SK-N-SH treated with all-trans-retinoic acid at 6 μM for 48 hours (cell line): ENCODE measurements around the gene CAMK4.

ENCODE experiments used
- ATAC-seq: fragments of 200-7000 bp; cut with Tn5 transposase; 3 replicates; pipeline ENCODE4 v1.9.1; 2020; ENCODE audit warnings: mild to moderate bottlenecking, moderate library complexity
- ARNTL ChIP-seq: fragments of 450-650 bp; formaldehyde crosslinking; IDR thresholded peaks from 2 replicates; pipeline ENCODE4 v1.5.0; 2020; ENCODE audit warnings: low read depth, mild to moderate bottlenecking, moderate library complexity, borderline replicate concordance
- BACH2 ChIP-seq: fragments of 250-450 bp; sonication (Bioruptor Pico); IDR thresholded peaks from 2 replicates; pipeline ENCODE4 v1.9.0; 2021; ENCODE audit warnings: mild to moderate bottlenecking, borderline replicate concordance
- CSDC2 ChIP-seq: fragments of 250-450 bp; sonication (Bioruptor Pico); IDR thresholded peaks from 2 replicates; pipeline ENCODE4 v1.5.0; 2020; ENCODE audit warnings: mild to moderate bottlenecking, moderate library complexity
- ESRRG ChIP-seq: fragments of 250-450 bp; sonication (Bioruptor Pico); IDR thresholded peaks from 2 replicates; pipeline ENCODE4 v1.6.1; 2021; ENCODE audit warnings: mild to moderate bottlenecking
- GLIS3 ChIP-seq: fragments of 250-450 bp; sonication (Bioruptor Pico); IDR thresholded peaks from 2 replicates; pipeline ENCODE4 v1.5.0; 2020; ENCODE audit warnings: mild to moderate bottlenecking, moderate library complexity
- ISL1 ChIP-seq: fragments of 250-450 bp; sonication (Bioruptor Pico); IDR thresholded peaks from 2 replicates; pipeline ENCODE4 v2.1.2; 2022; ENCODE audit warnings: mild to moderate bottlenecking, moderate library complexity
- OSR1 ChIP-seq: fragments of 250-450 bp; sonication (Bioruptor Pico); IDR thresholded peaks from 2 replicates; pipeline ENCODE4 v1.8.0; 2022; ENCODE audit warnings: moderate library complexity, mild to moderate bottlenecking, inconsistent platforms
- PPARA ChIP-seq: fragments of 250-450 bp; sonication (Bioruptor Pico); IDR thresholded peaks from 2 replicates; pipeline ENCODE4 v1.5.0; 2020; ENCODE audit warnings: mild to moderate bottlenecking, borderline replicate concordance
- RARB ChIP-seq: fragments of 250-450 bp; sonication (Bioruptor Pico); IDR thresholded peaks from 2 replicates; pipeline ENCODE4 v1.8.0; 2021; ENCODE audit warnings: mild to moderate bottlenecking, moderate library complexity
- SNAI2 ChIP-seq: fragments of 250-450 bp; sonication (Bioruptor Pico); IDR thresholded peaks from 2 replicates; pipeline ENCODE4 v1.5.0; 2020; ENCODE audit warnings: mild to moderate bottlenecking, moderate library complexity
- TCF4 ChIP-seq: fragments of 250-450 bp; sonication (Bioruptor Pico); IDR thresholded peaks from 2 replicates; pipeline ENCODE4 v1.8.0; 2021; ENCODE audit warnings: mild to moderate bottlenecking, moderate library complexity, borderline replicate concordance
- TOX ChIP-seq: fragments of 250-450 bp; sonication (Bioruptor Pico); IDR thresholded peaks from 2 replicates; pipeline ENCODE4 v1.8.0; 2021; ENCODE audit warnings: mild to moderate bottlenecking, moderate library complexity, borderline replicate concordance
- ZC3H10 ChIP-seq: fragments of 250-450 bp; sonication (Bioruptor Pico); IDR thresholded peaks from 2 replicates; pipeline ENCODE4 v1.5.1; 2021; ENCODE audit warnings: mild to moderate bottlenecking, moderate library complexity
- ZFP3 ChIP-seq: fragments of 250-450 bp; sonication (Bioruptor Pico); IDR thresholded peaks from 2 replicates; pipeline ENCODE4 v1.5.0; 2020; ENCODE audit warnings: mild to moderate bottlenecking, moderate library complexity
- ZFP30 ChIP-seq: fragments of 450-650 bp; formaldehyde crosslinking; IDR thresholded peaks from 2 replicates; pipeline ENCODE4 v1.5.0; 2022; ENCODE audit warnings: mild to moderate bottlenecking, moderate library complexity
- ZNF565 ChIP-seq: fragments of 450-650 bp; formaldehyde crosslinking; conservative IDR thresholded peaks from 2 replicates; pipeline ENCODE4 v1.5.0; 2020; ENCODE audit warnings: low read depth, mild to moderate bottlenecking, moderate library complexity
- ZNF70 ChIP-seq: fragments of 450-650 bp; formaldehyde crosslinking; IDR thresholded peaks from 2 replicates; pipeline ENCODE4 v1.5.0; 2020; ENCODE audit warnings: mild to moderate bottlenecking, moderate library complexity
- ZNF8 ChIP-seq: fragments of 450-650 bp; formaldehyde crosslinking; IDR thresholded peaks from 2 replicates; pipeline ENCODE4 v1.5.0; 2020; ENCODE audit warnings: mild to moderate bottlenecking, moderate library complexity
- TF ChIP-seq, protein P1 (sequence below): fragments of 250-450 bp; sonication (Bioruptor Pico); IDR thresholded peaks from 2 replicates; pipeline ENCODE4 v1.8.0; 2021; ENCODE audit warnings: low read depth, mild to moderate bottlenecking, moderate library complexity, borderline replicate concordance
- TF ChIP-seq, protein P2 (sequence below): fragments of 250-450 bp; sonication (Bioruptor Pico); IDR thresholded peaks from 2 replicates; pipeline ENCODE4 v1.5.0; 2020; ENCODE audit warnings: mild to moderate bottlenecking, moderate library complexity
- TF ChIP-seq, protein P3 (sequence below): fragments of 250-450 bp; sonication (Bioruptor Pico); IDR thresholded peaks from 2 replicates; pipeline ENCODE4 v1.5.1; 2021; ENCODE audit warnings: mild to moderate bottlenecking, moderate library complexity
- TF ChIP-seq, protein P4 (sequence below): fragments of 250-450 bp; sonication (Bioruptor Pico); IDR thresholded peaks from 2 replicates; pipeline ENCODE4 v1.8.0; 2020; ENCODE audit warnings: mild to moderate bottlenecking, moderate library complexity, borderline replicate concordance

Gene CAMK4

DNA sequence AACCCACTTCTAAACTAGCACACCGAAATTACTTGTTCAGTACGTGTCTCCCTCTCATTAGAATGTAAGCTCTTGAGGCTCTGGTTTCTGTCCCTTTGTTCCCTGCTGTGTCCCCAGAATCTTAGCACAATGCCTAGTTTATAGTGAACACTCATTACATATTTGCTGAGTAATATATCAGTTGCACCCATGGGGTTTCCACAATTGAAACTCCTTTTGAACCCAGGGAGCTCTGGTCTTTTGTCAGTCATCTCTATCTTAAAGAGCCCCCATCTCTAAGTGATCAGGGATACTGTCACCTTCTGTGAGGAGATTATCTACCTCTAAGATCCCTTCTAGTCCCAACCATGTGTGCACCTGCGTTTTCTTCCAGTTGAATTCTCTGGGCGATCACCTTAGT lies 12.8 kb downstream of the CAMK4 start:
- no peak for ATAC-seq
- no peak for TF ChIP-seq TOX (CRISPR knock-in tag)
- TF ChIP-seq ZNF565 (CRISPR knock-in tag), result no peak
- TF ChIP-seq, protein P1, sequence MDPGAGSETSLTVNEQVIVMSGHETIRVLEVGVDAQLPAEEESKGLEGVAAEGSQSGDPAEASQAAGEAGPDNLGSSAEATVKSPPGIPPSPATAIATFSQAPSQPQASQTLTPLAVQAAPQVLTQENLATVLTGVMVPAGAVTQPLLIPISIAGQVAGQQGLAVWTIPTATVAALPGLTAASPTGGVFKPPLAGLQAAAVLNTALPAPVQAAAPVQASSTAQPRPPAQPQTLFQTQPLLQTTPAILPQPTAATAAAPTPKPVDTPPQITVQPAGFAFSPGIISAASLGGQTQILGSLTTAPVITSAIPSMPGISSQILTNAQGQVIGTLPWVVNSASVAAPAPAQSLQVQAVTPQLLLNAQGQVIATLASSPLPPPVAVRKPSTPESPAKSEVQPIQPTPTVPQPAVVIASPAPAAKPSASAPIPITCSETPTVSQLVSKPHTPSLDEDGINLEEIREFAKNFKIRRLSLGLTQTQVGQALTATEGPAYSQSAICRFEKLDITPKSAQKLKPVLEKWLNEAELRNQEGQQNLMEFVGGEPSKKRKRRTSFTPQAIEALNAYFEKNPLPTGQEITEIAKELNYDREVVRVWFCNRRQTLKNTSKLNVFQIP (CRISPR knock-in tag), result no peak
- TF ChIP-seq, all 23 proteins: peak for 0

DNA sequence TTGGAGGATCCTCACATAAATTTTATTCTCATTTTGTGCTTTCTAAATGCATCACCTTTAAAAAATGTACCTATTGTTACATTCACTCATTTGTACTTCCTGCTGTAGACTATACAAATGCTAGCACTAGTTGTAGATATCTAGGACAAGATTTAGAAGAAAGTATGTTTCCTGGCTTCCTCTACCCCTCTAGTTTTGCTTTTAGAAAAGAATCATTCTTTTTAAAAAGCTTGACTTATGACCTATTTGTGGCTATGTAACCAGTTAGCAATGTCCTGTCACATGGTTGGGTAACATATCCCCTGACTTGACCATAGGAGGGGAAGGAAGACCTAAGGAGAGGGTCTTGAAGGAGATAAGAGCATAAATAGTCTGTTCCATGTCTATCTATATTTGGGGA lies 13.3 kb downstream of the CAMK4 start:
- ATAC-seq, result no peak; the same call in 2 of the 3 replicates
- TF ChIP-seq ZNF565 (CRISPR knock-in tag) (no peak), ESRRG (CRISPR knock-in tag) (no peak), BACH2 (CRISPR knock-in tag) (no peak), PPARA (CRISPR knock-in tag) (no peak), RARB (CRISPR knock-in tag) (no peak), ZNF70 (CRISPR knock-in tag) (no peak), GLIS3 (CRISPR knock-in tag) (no peak), CSDC2 (CRISPR knock-in tag) (no peak), ZFP3 (CRISPR knock-in tag) (no peak), TOX (CRISPR knock-in tag) (no peak), ZC3H10 (no peak), OSR1 (CRISPR knock-in tag) (no peak), TCF4 (CRISPR knock-in tag) (no peak), ARNTL (CRISPR knock-in tag) (no peak), ISL1 (CRISPR knock-in tag) (no peak), ZNF8 (no peak)
- TF ChIP-seq, protein P2, sequence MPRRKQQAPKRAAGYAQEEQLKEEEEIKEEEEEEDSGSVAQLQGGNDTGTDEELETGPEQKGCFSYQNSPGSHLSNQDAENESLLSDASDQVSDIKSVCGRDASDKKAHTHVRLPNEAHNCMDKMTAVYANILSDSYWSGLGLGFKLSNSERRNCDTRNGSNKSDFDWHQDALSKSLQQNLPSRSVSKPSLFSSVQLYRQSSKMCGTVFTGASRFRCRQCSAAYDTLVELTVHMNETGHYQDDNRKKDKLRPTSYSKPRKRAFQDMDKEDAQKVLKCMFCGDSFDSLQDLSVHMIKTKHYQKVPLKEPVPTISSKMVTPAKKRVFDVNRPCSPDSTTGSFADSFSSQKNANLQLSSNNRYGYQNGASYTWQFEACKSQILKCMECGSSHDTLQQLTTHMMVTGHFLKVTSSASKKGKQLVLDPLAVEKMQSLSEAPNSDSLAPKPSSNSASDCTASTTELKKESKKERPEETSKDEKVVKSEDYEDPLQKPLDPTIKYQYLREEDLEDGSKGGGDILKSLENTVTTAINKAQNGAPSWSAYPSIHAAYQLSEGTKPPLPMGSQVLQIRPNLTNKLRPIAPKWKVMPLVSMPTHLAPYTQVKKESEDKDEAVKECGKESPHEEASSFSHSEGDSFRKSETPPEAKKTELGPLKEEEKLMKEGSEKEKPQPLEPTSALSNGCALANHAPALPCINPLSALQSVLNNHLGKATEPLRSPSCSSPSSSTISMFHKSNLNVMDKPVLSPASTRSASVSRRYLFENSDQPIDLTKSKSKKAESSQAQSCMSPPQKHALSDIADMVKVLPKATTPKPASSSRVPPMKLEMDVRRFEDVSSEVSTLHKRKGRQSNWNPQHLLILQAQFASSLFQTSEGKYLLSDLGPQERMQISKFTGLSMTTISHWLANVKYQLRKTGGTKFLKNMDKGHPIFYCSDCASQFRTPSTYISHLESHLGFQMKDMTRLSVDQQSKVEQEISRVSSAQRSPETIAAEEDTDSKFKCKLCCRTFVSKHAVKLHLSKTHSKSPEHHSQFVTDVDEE (CRISPR knock-in tag), result no peak
- TF ChIP-seq, protein P3, sequence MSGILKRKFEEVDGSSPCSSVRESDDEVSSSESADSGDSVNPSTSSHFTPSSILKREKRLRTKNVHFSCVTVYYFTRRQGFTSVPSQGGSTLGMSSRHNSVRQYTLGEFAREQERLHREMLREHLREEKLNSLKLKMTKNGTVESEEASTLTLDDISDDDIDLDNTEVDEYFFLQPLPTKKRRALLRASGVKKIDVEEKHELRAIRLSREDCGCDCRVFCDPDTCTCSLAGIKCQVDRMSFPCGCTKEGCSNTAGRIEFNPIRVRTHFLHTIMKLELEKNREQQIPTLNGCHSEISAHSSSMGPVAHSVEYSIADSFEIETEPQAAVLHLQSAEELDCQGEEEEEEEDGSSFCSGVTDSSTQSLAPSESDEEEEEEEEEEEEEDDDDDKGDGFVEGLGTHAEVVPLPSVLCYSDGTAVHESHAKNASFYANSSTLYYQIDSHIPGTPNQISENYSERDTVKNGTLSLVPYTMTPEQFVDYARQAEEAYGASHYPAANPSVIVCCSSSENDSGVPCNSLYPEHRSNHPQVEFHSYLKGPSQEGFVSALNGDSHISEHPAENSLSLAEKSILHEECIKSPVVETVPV (CRISPR knock-in tag), result no peak
- TF ChIP-seq, protein P1 (CRISPR knock-in tag), result no peak
- TF ChIP-seq, protein P4, sequence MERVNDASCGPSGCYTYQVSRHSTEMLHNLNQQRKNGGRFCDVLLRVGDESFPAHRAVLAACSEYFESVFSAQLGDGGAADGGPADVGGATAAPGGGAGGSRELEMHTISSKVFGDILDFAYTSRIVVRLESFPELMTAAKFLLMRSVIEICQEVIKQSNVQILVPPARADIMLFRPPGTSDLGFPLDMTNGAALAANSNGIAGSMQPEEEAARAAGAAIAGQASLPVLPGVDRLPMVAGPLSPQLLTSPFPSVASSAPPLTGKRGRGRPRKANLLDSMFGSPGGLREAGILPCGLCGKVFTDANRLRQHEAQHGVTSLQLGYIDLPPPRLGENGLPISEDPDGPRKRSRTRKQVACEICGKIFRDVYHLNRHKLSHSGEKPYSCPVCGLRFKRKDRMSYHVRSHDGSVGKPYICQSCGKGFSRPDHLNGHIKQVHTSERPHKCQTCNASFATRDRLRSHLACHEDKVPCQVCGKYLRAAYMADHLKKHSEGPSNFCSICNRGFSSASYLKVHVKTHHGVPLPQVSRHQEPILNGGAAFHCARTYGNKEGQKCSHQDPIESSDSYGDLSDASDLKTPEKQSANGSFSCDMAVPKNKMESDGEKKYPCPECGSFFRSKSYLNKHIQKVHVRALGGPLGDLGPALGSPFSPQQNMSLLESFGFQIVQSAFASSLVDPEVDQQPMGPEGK (CRISPR knock-in tag), result no peak
- TF ChIP-seq, all 23 proteins: peak for 0

DNA sequence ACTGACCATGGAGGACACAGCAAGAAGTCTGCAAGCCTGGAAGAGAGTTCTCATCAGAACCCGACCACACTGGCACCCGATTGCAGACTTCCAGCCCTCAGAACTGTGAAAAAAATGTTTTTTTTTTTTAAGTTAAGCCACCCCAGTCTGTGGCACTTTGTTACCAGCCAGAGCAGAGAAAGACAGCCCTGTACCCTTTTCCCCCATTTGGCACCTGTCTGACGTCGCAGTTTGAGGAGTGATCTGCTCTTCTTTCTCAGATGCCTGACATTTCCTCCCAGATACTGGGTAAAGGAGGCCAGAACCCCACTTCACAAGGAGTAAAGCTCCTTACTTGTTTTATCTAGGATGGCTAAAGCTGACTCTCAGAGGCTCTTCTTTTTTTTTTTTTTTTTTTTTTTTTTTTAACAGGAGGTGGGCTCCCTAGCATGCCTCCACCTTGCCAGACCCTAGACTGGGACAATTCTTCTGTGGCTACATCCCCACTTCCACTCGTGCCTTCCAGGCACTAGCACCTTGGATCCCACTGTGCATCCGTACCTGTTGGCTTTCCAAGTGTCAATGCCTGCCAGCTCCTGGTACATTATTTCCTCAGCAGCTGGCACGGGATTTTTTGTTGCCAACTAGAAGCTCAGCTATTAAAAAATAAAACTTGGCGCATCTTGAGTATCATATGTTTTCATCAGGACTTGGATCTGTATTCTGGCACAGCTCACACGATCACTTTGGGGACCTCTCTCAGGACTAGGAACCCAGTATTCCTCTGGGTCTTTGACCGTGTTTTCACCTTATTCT lies 14.4 kb downstream of the CAMK4 start:
- no peak for ATAC-seq
- TF ChIP-seq CSDC2 (CRISPR knock-in tag) (no peak), ZNF8 (no peak), ZNF565 (CRISPR knock-in tag) (no peak), ZFP3 (CRISPR knock-in tag) (no peak), SNAI2 (no peak), ZFP30 (CRISPR knock-in tag) (no peak), BACH2 (CRISPR knock-in tag) (no peak)
- TF ChIP-seq, protein P2 (CRISPR knock-in tag), result no peak
- TF ChIP-seq, protein P1 (CRISPR knock-in tag), result no peak
